Panc1 (cell line): ENCODE results near the gene MAP3K2.

Experiments used
- POLR2AphosphoS5 ChIP-seq: IDR thresholded peaks from 2 replicates; pipeline ENCODE4 v1.6.1; 2012; ENCODE audit warnings: mild to moderate bottlenecking, low read depth, low read length, moderate library complexity
- REST ChIP-seq, 2 experiments: IDR thresholded peaks; 2 replicates each; pipeline ENCODE4 v1.6.1; 2011 to 2012; ENCODE audit warnings: low read depth in 2 of 2, control low read depth in 1 of 2, low read length in 1 of 2, mild to moderate bottlenecking in 1 of 2, moderate library complexity in 1 of 2; ENCODE audit not compliant: insufficient read depth in 1 of 2
- SIN3A ChIP-seq: IDR thresholded peaks from 2 replicates; pipeline ENCODE4 v1.6.1; 2012; ENCODE audit warnings: low read depth, mild to moderate bottlenecking, low read length, moderate library complexity, borderline replicate concordance; ENCODE audit not compliant: insufficient read depth
- TCF7L2 ChIP-seq: IDR thresholded peaks from 2 replicates; pipeline ENCODE4 v1.6.1; 2011; ENCODE audit warnings: mild to moderate bottlenecking, low read depth, low read length, inconsistent platforms
- TF ChIP-seq, protein P1 (sequence below): fragments of 450-650 bp; IDR thresholded peaks from 2 replicates; pipeline ENCODE4 v1.5.1; 2017; ENCODE audit warnings: mild to moderate bottlenecking

DNA sequence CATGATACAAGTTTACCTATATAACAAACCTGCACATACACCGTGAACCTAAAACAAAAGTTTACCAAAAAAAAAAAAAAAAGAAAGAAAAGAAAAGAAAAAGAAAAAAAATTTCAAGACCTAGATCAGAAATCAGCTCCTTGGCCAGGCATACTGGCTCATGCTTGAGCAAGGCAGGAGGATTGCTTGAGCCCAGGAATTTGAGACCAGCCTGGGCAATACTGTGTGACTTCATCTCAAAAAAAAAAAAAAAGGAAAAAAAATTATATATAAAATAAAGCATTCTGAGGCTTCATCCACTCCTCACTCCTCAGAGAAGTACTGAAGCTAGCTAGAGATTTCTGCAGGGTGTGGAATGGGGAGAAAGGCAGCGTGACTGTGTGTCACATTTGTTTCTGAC is 18.7 kb upstream of the MAP3K2 start:
- TF ChIP-seq REST (IDR thresholded peaks at IDR 0.05; ENCODE audit: insufficient read depth in 1 of 2, low read depth in 2 of 2, low read length in 1 of 2) (no peak), TCF7L2 (no peak), POLR2AphosphoS5 (no peak), SIN3A (no peak)
- TF ChIP-seq, protein P1, sequence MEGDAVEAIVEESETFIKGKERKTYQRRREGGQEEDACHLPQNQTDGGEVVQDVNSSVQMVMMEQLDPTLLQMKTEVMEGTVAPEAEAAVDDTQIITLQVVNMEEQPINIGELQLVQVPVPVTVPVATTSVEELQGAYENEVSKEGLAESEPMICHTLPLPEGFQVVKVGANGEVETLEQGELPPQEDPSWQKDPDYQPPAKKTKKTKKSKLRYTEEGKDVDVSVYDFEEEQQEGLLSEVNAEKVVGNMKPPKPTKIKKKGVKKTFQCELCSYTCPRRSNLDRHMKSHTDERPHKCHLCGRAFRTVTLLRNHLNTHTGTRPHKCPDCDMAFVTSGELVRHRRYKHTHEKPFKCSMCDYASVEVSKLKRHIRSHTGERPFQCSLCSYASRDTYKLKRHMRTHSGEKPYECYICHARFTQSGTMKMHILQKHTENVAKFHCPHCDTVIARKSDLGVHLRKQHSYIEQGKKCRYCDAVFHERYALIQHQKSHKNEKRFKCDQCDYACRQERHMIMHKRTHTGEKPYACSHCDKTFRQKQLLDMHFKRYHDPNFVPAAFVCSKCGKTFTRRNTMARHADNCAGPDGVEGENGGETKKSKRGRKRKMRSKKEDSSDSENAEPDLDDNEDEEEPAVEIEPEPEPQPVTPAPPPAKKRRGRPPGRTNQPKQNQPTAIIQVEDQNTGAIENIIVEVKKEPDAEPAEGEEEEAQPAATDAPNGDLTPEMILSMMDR = no peak
